GM12891 (cell line): ENCODE data around the gene TRAF7.

Experiments used
- POLR2A ChIP-seq: IDR thresholded peaks from 2 replicates; pipeline ENCODE4 v1.6.1; 2011; ENCODE audit warnings: low read depth, low read length, control low read depth
- POLR2AphosphoS5 ChIP-seq: IDR thresholded peaks from 2 replicates; pipeline ENCODE4 v1.6.1; 2011; ENCODE audit warnings: low read depth, low read length, control low read depth
- POU2F2 ChIP-seq: IDR thresholded peaks from 2 replicates; pipeline ENCODE4 v1.6.1; 2011; ENCODE audit warnings: low read depth, mild to moderate bottlenecking, control low read depth, low read length, moderate library complexity

DNA sequence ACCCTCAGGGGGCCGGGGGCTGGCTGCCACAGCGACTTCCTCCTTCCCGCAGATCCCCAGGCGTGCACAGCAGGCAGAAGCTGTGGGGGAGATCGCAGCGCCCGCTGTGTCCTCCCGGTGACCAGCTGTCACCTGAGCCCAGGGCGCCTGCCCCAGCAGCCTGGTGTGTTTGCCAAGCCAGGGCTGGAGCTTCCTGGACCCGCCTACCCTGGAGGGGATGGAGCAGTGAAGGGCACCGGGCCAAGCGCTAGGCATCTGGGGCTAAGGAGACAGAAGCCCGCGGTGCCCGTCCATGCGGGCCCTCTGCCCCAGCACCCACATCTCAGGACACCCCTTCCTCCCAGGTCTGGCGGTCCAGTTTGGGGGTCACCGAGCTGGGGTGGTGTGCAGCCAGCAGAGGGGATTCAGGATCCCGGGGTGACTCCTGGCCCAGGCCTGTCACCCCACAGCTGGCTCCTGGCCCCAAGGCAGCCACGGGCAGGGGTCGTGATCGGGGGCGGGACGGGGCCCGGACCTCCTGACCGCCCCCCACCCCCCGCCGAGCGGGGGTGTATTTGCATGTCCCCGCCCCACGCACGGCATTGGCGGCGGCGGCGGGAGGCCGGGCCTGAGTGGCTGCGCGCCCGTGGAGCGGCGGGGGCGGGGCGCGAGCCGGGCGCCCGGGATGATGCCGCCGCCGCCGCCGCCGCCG lies 7.5 kb upstream of the TRAF7 start, which contains the start of gene RAB26:
- TF ChIP-seq POLR2AphosphoS5 (no peak), POLR2A (no peak), POU2F2 (no peak)
